HG03342 (cell line): Measurements from ENCODE around the gene RNU7-1.

Experiments used
- ATAC-seq: cut with Tn5 transposase; IDR thresholded peaks from one replicate; pipeline ENCODE4 v1.9.1; 2021; ENCODE audit warnings: mild to moderate bottlenecking, moderate library complexity; ENCODE audit not compliant: unreplicated experiment

Gene RNU7-1

DNA sequence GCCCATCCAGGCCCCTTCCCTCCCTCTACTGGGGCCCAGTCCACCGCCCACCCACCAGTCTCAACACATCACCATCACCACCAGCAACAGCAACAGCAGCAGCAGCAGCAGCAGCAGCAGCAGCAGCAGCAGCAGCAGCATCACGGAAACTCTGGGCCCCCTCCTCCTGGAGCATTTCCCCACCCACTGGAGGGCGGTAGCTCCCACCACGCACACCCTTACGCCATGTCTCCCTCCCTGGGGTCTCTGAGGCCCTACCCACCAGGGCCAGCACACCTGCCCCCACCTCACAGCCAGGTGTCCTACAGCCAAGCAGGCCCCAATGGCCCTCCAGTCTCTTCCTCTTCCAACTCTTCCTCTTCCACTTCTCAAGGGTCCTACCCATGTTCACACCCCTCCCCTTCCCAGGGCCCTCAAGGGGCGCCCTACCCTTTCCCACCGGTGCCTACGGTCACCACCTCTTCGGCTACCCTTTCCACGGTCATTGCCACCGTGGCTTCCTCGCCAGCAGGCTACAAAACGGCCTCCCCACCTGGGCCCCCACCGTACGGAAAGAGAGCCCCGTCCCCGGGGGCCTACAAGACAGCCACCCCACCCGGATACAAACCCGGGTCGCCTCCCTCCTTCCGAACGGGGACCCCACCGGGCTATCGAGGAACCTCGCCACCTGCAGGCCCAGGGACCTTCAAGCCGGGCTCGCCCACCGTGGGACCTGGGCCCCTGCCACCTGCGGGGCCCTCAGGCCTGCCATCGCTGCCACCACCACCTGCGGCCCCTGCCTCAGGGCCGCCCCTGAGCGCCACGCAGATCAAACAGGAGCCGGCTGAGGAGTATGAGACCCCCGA is 6.8 kb upstream of the RNU7-1 start:
- ATAC-seq, result no peak

- ATAC-seq, result peak; percentile 81
These were observed 5.9 kb upstream of the RNU7-1 start for GRCh38 chr12:6937481-6938352.

DNA sequence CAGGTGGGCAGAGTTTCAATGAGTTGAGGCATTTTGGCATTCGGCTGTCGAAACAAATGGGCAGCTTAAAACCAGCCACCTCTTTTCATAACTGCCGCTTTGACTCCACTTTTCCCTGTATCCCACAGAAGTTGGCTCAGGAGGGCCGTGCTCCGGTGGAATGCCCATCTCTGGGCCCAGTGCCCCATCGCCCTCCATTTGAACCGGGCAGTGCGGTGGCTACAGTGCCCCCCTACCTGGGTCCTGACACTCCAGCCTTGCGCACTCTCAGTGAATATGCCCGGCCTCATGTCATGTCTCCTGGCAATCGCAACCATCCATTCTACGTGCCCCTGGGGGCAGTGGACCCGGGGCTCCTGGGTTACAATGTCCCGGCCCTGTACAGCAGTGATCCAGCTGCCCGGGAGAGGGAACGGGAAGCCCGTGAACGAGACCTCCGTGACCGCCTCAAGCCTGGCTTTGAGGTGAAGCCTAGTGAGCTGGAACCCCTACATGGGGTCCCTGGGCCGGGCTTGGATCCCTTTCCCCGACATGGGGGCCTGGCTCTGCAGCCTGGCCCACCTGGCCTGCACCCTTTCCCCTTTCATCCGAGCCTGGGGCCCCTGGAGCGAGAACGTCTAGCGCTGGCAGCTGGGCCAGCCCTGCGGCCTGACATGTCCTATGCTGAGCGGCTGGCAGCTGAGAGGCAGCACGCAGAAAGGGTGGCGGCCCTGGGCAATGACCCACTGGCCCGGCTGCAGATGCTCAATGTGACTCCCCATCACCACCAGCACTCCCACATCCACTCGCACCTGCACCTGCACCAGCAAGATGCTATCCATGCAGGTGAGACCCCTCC is 5.0 kb upstream of the RNU7-1 start:
- ATAC-seq, result no peak

- ATAC-seq, result no peak
These were observed 4.5 kb upstream of the RNU7-1 start for GRCh38 chr12:6939191-6939540.

DNA sequence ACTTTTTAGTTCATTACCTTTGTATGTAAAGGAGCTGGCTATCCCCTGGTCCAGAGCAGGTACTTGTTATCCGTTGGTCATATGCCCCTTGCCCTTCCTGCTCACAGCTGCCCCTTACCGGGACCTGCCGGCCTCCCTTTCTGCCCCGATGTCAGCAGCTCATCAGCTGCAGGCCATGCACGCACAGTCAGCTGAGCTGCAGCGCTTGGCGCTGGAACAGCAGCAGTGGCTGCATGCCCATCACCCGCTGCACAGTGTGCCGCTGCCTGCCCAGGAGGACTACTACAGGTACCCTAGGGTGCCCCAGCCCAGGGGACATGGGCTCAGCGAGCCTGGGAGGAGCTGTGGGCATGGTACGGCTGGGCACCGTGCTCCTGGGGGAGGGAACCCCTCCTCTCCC is 2.3 kb upstream of the RNU7-1 start:
- ATAC-seq, result no peak

DNA sequence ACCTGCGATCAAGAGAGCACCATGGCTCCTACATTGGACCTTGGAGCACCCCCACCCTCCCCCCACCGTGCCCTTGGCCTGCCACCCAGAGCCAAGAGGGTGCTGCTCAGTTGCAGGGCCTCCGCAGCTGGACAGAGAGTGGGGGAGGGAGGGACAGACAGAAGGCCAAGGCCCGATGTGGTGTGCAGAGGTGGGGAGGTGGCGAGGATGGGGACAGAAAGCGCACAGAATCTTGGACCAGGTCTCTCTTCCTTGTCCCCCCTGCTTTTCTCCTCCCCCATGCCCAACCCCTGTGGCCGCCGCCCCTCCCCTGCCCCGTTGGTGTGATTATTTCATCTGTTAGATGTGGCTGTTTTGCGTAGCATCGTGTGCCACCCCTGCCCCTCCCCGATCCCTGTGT is 1.8 kb upstream of the RNU7-1 start:
- no peak for ATAC-seq

DNA sequence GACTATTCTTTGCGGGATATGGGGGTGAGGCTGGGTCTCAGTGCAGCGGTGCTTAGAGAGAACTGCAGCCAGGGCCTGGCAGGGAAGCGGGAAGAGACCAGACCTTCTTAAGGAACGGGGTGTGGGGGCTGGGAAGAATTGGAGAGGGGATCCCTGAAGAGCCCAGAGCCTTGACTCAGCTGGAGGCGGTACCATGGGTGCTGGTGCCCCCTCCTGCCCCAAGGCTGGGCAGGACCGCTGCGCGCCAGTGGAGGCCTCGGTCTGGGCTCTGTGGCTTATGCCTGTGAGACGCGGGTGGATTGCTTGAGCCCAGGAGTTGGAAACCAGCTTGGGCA is 1.3 kb upstream of the RNU7-1 start:
- ATAC-seq, result no peak

DNA sequence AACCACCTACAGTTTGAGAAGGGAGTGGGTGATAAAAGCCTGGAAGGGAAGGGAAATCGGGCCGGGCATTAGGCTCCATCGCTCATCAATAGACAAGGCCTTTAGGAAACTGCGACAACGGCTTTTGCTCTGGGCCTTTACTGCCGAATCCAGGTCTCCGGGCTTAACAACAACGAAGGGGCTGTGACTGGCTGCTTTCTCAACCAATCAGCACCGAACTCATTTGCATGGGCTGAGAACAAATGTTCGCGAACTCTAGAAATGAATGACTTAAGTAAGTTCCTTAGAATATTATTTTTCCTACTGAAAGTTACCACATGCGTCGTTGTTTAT is 261 bp upstream of the RNU7-1 start:
- ATAC-seq, result peak; percentile 37

DNA sequence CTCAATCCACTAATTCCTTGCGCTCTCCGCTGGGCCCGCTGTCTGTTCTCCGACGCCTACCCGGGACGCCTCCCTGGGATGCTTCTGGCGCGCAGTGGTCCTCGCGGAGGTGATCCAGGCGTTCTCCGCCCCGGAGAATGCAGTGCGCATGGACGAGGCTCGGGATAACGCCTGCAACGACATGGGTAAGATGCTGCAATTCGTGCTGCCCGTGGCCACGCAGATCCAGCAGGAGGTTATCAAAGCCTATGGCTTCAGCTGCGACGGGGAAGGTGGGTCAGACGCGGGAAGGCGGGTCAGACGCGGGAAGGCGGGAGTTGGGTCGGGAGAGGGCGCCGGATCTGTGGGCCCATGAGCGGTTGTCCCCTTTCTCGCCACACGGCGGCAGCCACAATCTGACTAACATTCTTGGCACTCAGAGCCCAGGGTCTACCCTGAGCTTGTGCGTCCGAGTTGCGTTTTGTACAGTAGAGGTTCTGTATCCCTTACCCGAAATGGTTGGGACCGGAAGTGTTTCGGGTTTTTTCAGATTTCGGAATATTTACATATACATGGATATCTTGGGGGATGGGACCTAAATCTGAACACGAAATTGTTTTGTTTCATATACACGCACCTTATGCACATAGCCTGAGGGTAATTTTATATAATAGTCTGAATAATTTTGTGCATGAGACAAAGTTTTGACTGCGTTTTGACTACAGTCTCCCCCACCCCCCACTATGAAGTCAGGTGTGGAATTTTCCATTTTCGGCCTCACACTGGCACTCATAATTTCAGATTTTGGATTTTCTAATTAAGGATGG is 968 bp downstream of the RNU7-1 start:
- ATAC-seq, result peak; percentile 39

DNA sequence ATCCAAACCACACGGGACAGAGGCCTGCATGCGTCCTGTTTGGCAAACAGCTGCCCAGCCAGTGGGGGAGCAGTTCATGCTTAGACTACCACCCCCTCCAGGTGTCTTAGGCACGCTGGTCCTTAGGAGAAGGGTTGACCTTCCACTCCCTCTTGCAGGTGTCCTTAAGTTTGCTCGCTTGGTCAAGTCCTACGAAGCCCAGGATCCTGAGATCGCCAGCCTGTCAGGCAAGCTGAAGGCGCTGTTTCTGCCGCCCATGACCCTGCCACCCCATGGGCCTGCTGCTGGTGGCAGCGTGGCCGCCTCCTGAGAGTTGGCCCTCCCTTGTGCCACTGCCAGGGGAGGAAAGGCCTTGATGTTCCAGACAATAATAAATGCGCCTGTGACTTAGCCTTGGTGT is 2.0 kb downstream of the RNU7-1 start:
- no peak for ATAC-seq

DNA sequence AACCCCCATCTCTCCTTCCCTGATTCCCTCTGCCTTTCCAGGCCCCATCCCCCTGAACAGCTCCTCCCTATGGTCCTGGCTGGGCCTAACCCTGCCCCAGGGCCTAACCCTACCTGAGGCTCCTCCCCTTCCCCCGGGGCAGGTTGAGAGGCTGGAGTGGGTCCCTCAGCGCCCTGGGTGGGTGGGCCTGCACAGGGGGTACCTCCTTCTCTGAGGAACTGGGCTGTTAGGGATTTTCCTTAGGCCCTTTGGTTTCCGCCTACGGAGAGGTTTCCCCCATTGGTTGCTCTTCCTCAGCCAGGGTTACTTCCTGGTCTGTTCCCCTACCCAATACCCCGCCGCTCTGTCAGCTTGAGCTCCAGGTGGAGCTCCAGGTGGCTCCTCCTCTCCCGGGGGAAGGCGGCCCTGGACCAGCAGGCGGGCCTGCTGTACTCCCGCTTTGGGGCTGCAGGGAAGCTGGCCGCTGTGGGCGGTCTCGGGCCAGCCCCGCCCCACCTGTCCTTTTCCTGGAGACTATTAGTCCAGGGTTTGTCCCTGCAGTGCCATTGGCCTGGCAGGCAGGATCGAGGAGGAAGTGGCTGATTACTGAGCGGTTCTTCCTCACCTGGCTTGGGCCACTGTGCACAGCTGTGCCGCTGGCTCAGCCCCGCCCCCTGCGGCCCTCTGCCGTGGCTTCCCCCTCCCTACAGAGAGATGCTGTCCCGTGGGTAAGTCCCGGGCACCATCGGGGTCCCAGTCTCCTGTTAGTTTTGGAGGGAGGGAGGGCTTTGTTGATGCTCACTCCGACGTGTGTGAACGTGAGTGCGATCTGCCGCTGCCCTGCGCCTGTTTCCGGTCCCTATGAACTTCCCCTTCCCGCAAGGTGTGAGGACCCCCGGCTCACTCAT is 2.7 kb downstream of the RNU7-1 start:
- ATAC-seq, result no peak

GRCh38 chr12:6946920-6947374 is 3.3 kb downstream of the RNU7-1 start:
- ATAC-seq, result no peak

DNA sequence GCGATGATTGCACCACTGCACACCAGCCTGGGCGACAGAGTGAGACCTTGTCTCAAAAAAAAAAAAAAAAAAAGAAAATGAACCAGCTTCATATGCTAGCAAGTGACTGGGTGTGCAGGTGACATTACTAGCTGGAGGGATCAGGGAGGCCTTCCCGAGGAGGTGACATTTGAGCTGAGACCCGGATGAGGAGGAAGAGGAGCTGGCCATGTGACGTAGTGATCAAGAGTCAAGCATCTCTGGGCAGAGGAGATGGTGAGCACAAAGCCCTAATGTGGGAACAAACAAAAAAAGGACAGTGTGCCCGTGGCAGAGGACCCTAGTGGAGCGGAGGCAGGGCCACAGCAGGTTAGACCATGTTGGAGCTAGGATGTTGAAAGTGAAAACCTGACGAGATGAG is 4.0 kb downstream of the RNU7-1 start:
- no peak for ATAC-seq

DNA sequence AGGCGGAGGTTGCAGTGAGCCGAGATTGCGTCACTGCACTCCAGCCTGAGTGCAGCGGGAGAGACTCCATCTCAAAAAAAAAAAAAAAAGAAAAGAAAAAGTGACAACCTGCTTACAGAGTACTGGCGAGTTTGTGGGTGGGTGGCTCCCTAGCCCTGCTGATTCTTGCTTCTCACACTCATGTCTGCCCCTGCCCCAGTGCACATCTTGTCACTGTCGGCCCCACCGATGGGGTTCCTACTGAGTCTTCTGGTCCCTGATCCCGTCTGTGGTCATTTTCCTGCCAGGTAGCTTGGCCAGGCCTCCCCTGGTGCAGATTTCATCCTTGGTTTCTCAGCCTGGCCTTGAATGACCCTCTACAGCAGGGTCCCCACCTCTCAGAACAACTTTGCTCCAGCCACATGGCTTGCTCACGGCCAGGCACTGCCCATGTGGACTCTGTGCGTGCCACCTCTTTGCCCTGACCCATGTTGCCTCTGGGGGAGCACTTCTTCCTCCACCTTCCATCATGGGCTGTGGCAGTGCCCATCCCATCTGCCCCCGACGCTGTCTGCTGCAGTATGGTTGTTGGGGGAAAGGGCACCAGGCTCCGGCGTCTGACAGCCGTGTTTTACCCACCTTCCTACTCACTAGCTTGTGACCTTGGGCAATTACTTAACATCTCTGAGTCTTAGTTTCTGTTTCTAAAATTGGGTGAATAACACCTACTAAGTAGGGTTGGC is 5.4 kb downstream of the RNU7-1 start:
- no peak for ATAC-seq

GRCh38 chr12:6950401-6950801 is 6.8 kb downstream of the RNU7-1 start:
- no peak for ATAC-seq

DNA sequence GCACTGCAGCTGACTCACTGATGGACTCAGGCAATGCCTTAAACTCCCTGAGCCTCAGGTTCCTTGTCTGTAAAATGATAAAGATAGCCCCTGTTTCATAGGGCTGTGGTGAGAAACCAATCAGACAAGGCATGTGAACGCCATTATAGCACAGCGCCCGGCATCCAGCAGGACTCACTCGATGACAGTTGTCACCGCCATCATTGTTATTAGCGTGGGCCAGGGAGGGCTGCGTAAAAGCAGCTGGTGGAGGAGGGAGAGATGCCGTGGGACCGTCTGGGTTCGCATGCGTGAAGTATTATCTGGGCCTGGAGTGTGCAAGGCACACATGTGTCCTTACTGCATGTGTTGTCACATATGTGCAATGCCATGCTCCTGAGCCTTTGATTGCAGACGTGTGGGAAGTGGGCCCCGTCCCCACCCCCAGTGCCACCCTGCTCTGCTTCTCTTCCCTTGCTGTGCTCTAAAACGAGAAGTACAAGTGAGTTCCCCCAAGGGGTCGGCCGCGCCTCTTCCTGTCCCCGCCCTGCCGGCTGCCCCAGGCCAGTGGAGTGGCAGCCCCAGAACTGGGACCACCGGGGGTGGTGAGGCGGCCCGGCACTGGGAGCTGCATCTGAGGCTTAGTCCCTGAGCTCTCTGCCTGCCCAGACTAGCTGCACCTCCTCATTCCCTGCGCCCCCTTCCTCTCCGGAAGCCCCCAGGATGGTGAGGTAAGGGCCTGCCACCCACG is 7.4 kb downstream of the RNU7-1 start, which contains the start of gene PTPN6:
TSS of gene PTPN6 (plus strand) at position 546 of the 730 bp plus-strand sequence. CDS start at position 703, 157 bp downstream.
- no peak for ATAC-seq

GRCh38 chr12:6951551-6952120 is 8.0 kb downstream of the RNU7-1 start:
- ATAC-seq, result no peak
